ENCODE results near the gene SLC35F1. TPM values are rescaled to one million over a fixed set of nuclear protein-coding genes. Genes with fewer than 3 reads are reported as not detected.
"Not testable (repeated sequence)": the region's sequence is repeated elsewhere in the genome, so short reads cannot be mapped to it uniquely, and the experiment has no call there.

SLC35F1 gene
- under 1 TPM in 1 of 6 experiments, not detected in 5; 0.12 TPM for total RNA-seq
- long read RNA-seq, result 0 reads

- DNase-seq (peak in 2 of 3 donors; percentile 38 to 44), ATAC-seq (peak; percentile 49 to 66 (median 60))
- Histone ChIP-seq H3K36me3 (no peaks in the 10 kb centered on the region), H3K4me3 (peak within 1 kb of the TSS; percentile 27 to 51 (median 35)), H3K9me3 (no peaks in the 10 kb centered on the region), H3K4me1 (peaks cover 0 to 10% (median 0%) of the 10 kb centered on the region in 4 donors), H3K27me3 (peaks cover 0 to 9% of the 10 kb centered on the region in 2 donors), H3K27ac (no peak within 1 kb of the TSS)
- TF ChIP-seq CTCF (IDR thresholded peaks at IDR 0.05) (peak in 3 of 4 donors; percentile 3 to 44 (median 13)), POLR2A (IDR thresholded peaks at IDR 0.05) (no peak)
- WGBS (ENCODE audit: insufficient coverage, low coverage, low lambda C conversion rate, missing lambda C conversion rate), result 4% methylated on average over 3 of the region's 82 CpGs
- intact Hi-C loops (cut with DNase I), result no loop called here
Measured at GRCh38 chr6:117906958-117907600, at the start of gene SLC35F1. Gene SLC35F1 (plus strand): TSS chr6:117907264.

GRCh38 chr6:117858601-117859000, 48.5 kb upstream of the SLC35F1 start:
- H3K9me3 ChIP-seq; H3K27ac ChIP-seq; H3K4me3 ChIP-seq; intact Hi-C loops (cut with DNase I); H3K27me3 ChIP-seq; ATAC-seq; H3K36me3 ChIP-seq; DNase-seq; H3K4me1 ChIP-seq: not testable (repeated sequence)
- 19% methylated on average over 1 of the region's 2 CpGs for WGBS (ENCODE audit: insufficient coverage, low coverage, low lambda C conversion rate, missing lambda C conversion rate)

- no peak overlapping the region for H3K4me3 ChIP-seq
- H3K27me3 ChIP-seq, result no peaks in the 10 kb centered on the region
- H3K4me1 ChIP-seq, result no peaks in the 10 kb centered on the region
- H3K36me3 ChIP-seq, result no peaks in the 10 kb centered on the region
- no peak for TF ChIP-seq POLR2A (IDR thresholded peaks at IDR 0.05)
- TF ChIP-seq CTCF (IDR thresholded peaks at IDR 0.05), result no peak
- ATAC-seq (no peak), DNase-seq (no peak)
- H3K9me3 ChIP-seq, result no peaks in the 10 kb centered on the region
- 71% methylated on average over 3 of the region's 3 CpGs for WGBS (ENCODE audit: insufficient coverage, low coverage, low lambda C conversion rate, missing lambda C conversion rate)
- H3K27ac ChIP-seq, result no peak overlapping the region
- intact Hi-C loops (cut with DNase I), result no loop called here
Measured at GRCh38 chr6:117861545-117861944, 45.5 kb upstream of the SLC35F1 start.

GRCh38 chr6:117866561-117866960, 40.5 kb upstream of the SLC35F1 start:
- intact Hi-C loops (cut with DNase I), result no loop called here
- no peaks in the 10 kb centered on the region for H3K9me3 ChIP-seq
- no peaks in the 10 kb centered on the region for H3K4me1 ChIP-seq
- ATAC-seq (no peak), DNase-seq (no peak)
- 53% methylated on average over 4 of the region's 4 CpGs for WGBS (ENCODE audit: insufficient coverage, low coverage, low lambda C conversion rate, missing lambda C conversion rate)
- TF ChIP-seq POLR2A (IDR thresholded peaks at IDR 0.05), result no peak
- TF ChIP-seq CTCF (IDR thresholded peaks at IDR 0.05), result no peak
- no peak overlapping the region for H3K27ac ChIP-seq
- H3K4me3 ChIP-seq, result no peak overlapping the region
- no peaks in the 10 kb centered on the region for H3K27me3 ChIP-seq
- no peaks in the 10 kb centered on the region for H3K36me3 ChIP-seq

- no peaks in the 10 kb centered on the region for H3K36me3 ChIP-seq
- ATAC-seq (no peak), DNase-seq (no peak)
- TF ChIP-seq CTCF (IDR thresholded peaks at IDR 0.05) (no peak), POLR2A (IDR thresholded peaks at IDR 0.05) (no peak)
- no peak overlapping the region for H3K27ac ChIP-seq
- no peaks in the 10 kb centered on the region for H3K9me3 ChIP-seq
- H3K27me3 ChIP-seq, result no peaks in the 10 kb centered on the region
- no peaks in the 10 kb centered on the region for H3K4me1 ChIP-seq
- intact Hi-C loops (cut with DNase I), result no loop called here
- no peak overlapping the region for H3K4me3 ChIP-seq
- WGBS (ENCODE audit: insufficient coverage, low coverage, low lambda C conversion rate, missing lambda C conversion rate), result 63% methylated on average over 4 of the region's 4 CpGs
Measured at GRCh38 chr6:117870486-117871242, 36.4 kb upstream of the SLC35F1 start.
